HEK293 (cell line): Measurements from ENCODE around the gene SERPING1.

ENCODE experiments used
- ZNF19 ChIP-seq: fragments of 450-650 bp; formaldehyde crosslinking; IDR thresholded peaks from 2 replicates; pipeline ENCODE4; 2016; ENCODE audit warnings: missing biosample characterization, missing genetic modification characterization, low read depth
- TF ChIP-seq, protein P1 (sequence below): fragments of 450-650 bp; formaldehyde crosslinking; IDR thresholded peaks from 2 replicates; pipeline ENCODE4 v1.5.1; 2016; ENCODE audit warnings: missing biosample characterization, missing genetic modification characterization, borderline replicate concordance

- no peak for TF ChIP-seq ZNF19
- TF ChIP-seq, protein P1, sequence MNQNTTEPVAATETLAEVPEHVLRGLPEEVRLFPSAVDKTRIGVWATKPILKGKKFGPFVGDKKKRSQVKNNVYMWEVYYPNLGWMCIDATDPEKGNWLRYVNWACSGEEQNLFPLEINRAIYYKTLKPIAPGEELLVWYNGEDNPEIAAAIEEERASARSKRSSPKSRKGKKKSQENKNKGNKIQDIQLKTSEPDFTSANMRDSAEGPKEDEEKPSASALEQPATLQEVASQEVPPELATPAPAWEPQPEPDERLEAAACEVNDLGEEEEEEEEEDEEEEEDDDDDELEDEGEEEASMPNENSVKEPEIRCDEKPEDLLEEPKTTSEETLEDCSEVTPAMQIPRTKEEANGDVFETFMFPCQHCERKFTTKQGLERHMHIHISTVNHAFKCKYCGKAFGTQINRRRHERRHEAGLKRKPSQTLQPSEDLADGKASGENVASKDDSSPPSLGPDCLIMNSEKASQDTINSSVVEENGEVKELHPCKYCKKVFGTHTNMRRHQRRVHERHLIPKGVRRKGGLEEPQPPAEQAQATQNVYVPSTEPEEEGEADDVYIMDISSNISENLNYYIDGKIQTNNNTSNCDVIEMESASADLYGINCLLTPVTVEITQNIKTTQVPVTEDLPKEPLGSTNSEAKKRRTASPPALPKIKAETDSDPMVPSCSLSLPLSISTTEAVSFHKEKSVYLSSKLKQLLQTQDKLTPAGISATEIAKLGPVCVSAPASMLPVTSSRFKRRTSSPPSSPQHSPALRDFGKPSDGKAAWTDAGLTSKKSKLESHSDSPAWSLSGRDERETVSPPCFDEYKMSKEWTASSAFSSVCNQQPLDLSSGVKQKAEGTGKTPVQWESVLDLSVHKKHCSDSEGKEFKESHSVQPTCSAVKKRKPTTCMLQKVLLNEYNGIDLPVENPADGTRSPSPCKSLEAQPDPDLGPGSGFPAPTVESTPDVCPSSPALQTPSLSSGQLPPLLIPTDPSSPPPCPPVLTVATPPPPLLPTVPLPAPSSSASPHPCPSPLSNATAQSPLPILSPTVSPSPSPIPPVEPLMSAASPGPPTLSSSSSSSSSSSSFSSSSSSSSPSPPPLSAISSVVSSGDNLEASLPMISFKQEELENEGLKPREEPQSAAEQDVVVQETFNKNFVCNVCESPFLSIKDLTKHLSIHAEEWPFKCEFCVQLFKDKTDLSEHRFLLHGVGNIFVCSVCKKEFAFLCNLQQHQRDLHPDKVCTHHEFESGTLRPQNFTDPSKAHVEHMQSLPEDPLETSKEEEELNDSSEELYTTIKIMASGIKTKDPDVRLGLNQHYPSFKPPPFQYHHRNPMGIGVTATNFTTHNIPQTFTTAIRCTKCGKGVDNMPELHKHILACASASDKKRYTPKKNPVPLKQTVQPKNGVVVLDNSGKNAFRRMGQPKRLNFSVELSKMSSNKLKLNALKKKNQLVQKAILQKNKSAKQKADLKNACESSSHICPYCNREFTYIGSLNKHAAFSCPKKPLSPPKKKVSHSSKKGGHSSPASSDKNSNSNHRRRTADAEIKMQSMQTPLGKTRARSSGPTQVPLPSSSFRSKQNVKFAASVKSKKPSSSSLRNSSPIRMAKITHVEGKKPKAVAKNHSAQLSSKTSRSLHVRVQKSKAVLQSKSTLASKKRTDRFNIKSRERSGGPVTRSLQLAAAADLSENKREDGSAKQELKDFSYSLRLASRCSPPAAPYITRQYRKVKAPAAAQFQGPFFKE (tag by site-specific recombination) = no peak
Measured at GRCh38 chr11:57626895-57627294, 29.4 kb downstream of the SERPING1 start.
